IMR-90 (cell line): ENCODE measurements around the gene PLCB2. TPM values are rescaled to one million over a fixed set of nuclear protein-coding genes. Genes with fewer than 3 reads are reported as not detected.
A peak's percentile ranks its signal among the peaks of the same experiment; 100 is the strongest.

Experiments used
- ATAC-seq: fragments of 200-7000 bp; cut with Tn5 transposase; 2 replicates; pipeline ENCODE4 v1.9.1; 2020; ENCODE audit warnings: low read depth, mild to moderate bottlenecking, moderate library complexity
- BruUV-seq: library from RNA; stranded (reverse); fragments of 400-500 nt; replicated peaks from 2 replicates; lab custom pipeline; 2021; lab: Mats Ljungman, UMichigan
- CTCF ChIA-PET: fragments of 300-600 bp; formaldehyde crosslinking; extraction: SDS; loops from one replicate; lab custom pipeline; 2021; ENCODE audit warnings: antibody characterized with exemption; lab: Yijun Ruan, JAX
- POLR2A ChIA-PET: fragments of 300-600 bp; sonication (Branson Sonifier 250); formaldehyde crosslinking; loops from one replicate; lab custom pipeline; 2022; ENCODE audit warnings: antibody characterized with exemption; ENCODE audit not compliant: unreplicated experiment; lab: Charles Lee
- DNase-seq: peaks from one replicate; pipeline ENCODE4 v3.0.0; 2013
- H2AFZ ChIP-seq: replicated peaks from 2 replicates; pipeline ENCODE3; 2013; ENCODE audit warnings: low read length, mild to moderate bottlenecking; ENCODE audit not compliant: poor library complexity
- H2AK5ac ChIP-seq: 2 replicates; pipeline ENCODE4 v1.6.1; 2013; ENCODE audit warnings: low read depth, low read length, inconsistent platforms
- H2AK9ac ChIP-seq: replicated peaks from 2 replicates; pipeline ENCODE3; 2013; ENCODE audit warnings: mild to moderate bottlenecking, low read depth, low read length, moderate library complexity; ENCODE audit not compliant: poor library complexity
- H2BK120ac ChIP-seq: 2 replicates; pipeline ENCODE4 v1.6.1; 2013; ENCODE audit warnings: low read depth, low read length, inconsistent platforms
- H2BK15ac ChIP-seq: 3 replicates; pipeline ENCODE4 v1.6.1; 2013; ENCODE audit warnings: low read depth, low read length, inconsistent platforms
- H2BK20ac ChIP-seq: 2 replicates; pipeline ENCODE4 v1.6.1; 2013; ENCODE audit warnings: low read depth, mild to moderate bottlenecking, inconsistent platforms, low read length, moderate library complexity
- H2BK5ac ChIP-seq: 2 replicates; pipeline ENCODE4 v1.6.1; 2013; ENCODE audit warnings: mild to moderate bottlenecking, low read depth, low read length, inconsistent platforms; ENCODE audit not compliant: poor library complexity, severe bottlenecking
- H3K14ac ChIP-seq: replicated peaks from 2 replicates; pipeline ENCODE4 v1.6.1; 2013; ENCODE audit warnings: low read depth, low read length, inconsistent platforms
- H3K18ac ChIP-seq: 2 replicates; pipeline ENCODE4 v1.6.1; 2013; ENCODE audit warnings: low read depth, low read length, control low read depth
- H3K23ac ChIP-seq: 2 replicates; pipeline ENCODE4 v1.6.1; 2013; ENCODE audit warnings: low read depth, low read length, inconsistent platforms
- H3K27ac ChIP-seq: 2 replicates; pipeline ENCODE4 v1.5.1; 2013; ENCODE audit warnings: mild to moderate bottlenecking, control low read depth, low read length; ENCODE audit not compliant: insufficient read depth
- H3K27me3 ChIP-seq: 2 replicates; pipeline ENCODE4 v1.6.1; 2013; ENCODE audit warnings: low read length; ENCODE audit not compliant: control insufficient read depth, insufficient read depth
- H3K36me3 ChIP-seq: 2 replicates; pipeline ENCODE4 v1.6.1; 2013; ENCODE audit warnings: low read length, mixed read lengths; ENCODE audit not compliant: control insufficient read depth, insufficient read depth
- H3K4ac ChIP-seq: 2 replicates; pipeline ENCODE4 v1.6.1; 2013; ENCODE audit warnings: low read depth, low read length, inconsistent platforms
- H3K4me1 ChIP-seq: 2 replicates; pipeline ENCODE4 v1.6.1; 2013; ENCODE audit warnings: low read length, mixed read lengths; ENCODE audit not compliant: control insufficient read depth, insufficient read depth
- H3K4me2 ChIP-seq: 2 replicates; pipeline ENCODE4 v1.6.1; 2013; ENCODE audit warnings: low read depth, mild to moderate bottlenecking, control low read depth, low read length, moderate library complexity
- H3K4me3 ChIP-seq: 2 replicates; pipeline ENCODE4 v1.5.1; 2013; ENCODE audit warnings: low read depth, mild to moderate bottlenecking, control low read depth, low read length, moderate library complexity; ENCODE audit not compliant: insufficient read depth
- H3K56ac ChIP-seq: 2 replicates; pipeline ENCODE4 v1.6.1; 2013; ENCODE audit warnings: low read length, inconsistent platforms; ENCODE audit not compliant: insufficient read depth; ENCODE audit errors: extremely low read depth
- H3K79me1 ChIP-seq, 2 experiments: 2 replicates each; pipeline ENCODE4 v1.6.1; 2013; ENCODE audit warnings: low read length in 2 of 2, inconsistent platforms in 1 of 2, low read depth in 1 of 2
- H3K9ac ChIP-seq: 2 replicates; pipeline ENCODE4 v1.6.1; 2013; ENCODE audit warnings: low read depth, low read length, control low read depth
- H3K9me1 ChIP-seq: 2 replicates; pipeline ENCODE4 v1.6.1; 2013; ENCODE audit warnings: low read length, inconsistent platforms; ENCODE audit not compliant: insufficient read depth
- H3K9me3 ChIP-seq: 2 replicates; pipeline ENCODE4 v1.6.1; 2013; ENCODE audit warnings: low read length; ENCODE audit not compliant: control insufficient read depth, insufficient read depth
- H4K20me1 ChIP-seq: 2 replicates; pipeline ENCODE4 v1.6.1; 2013; ENCODE audit warnings: low read length, inconsistent platforms; ENCODE audit not compliant: insufficient read depth
- H4K5ac ChIP-seq: 2 replicates; pipeline ENCODE4 v1.6.1; 2013; ENCODE audit warnings: mild to moderate bottlenecking, low read depth, low read length, control low read depth
- H4K8ac ChIP-seq, 2 experiments: 2 replicates each; pipeline ENCODE4 v1.6.1; 2013; ENCODE audit warnings: low read depth in 2 of 2, low read length in 2 of 2, control low read depth in 1 of 2, inconsistent platforms in 1 of 2
- H4K91ac ChIP-seq: 2 replicates; pipeline ENCODE4 v1.6.1; 2013; ENCODE audit warnings: low read depth, low read length, inconsistent platforms; ENCODE audit not compliant: insufficient read depth
- CHD1 ChIP-seq: IDR thresholded peaks from 2 replicates; pipeline ENCODE4 v1.6.1; 2012; ENCODE audit warnings: low read depth, low read length, improper control_type of control experiment
- MAFK ChIP-seq: IDR thresholded peaks from 2 replicates; pipeline ENCODE4 v1.6.1; 2012; ENCODE audit warnings: low read depth, low read length, improper control_type of control experiment
- POLR2A ChIP-seq: IDR thresholded peaks from 2 replicates; pipeline ENCODE4 v1.6.1; 2012; ENCODE audit warnings: mild to moderate bottlenecking, low read depth, low read length
- RFX5 ChIP-seq: IDR thresholded peaks from 2 replicates; pipeline ENCODE4 v1.8.0; 2012; ENCODE audit warnings: low read depth, mild to moderate bottlenecking, low read length, moderate library complexity
- SMC3 ChIP-seq: fragments of 150-350 bp; IDR thresholded peaks from 2 replicates; pipeline ENCODE4 v1.6.1; 2016; ENCODE audit warnings: low read depth, mild to moderate bottlenecking, antibody characterized with exemption, low read length, moderate library complexity
- WGBS, 2 experiments: methylation state at CpG; one replicate each; pipeline versions ENCODE4 v1.1.5 to v1.1.7; 2013; ENCODE audit warnings: missing lambda C conversion rate in 2 of 2; ENCODE audit not compliant: insufficient read length in 1 of 2; ENCODE audit errors: extremely low coverage in 2 of 2; 5-methylcytosine and 5-hydroxymethylcytosine counted together
- dilution Hi-C: fragments of 300-500 bp; cut with HindIII; formaldehyde crosslinking; loops from one replicate; pipeline ENCODE4 v1.14.3; 2018; ENCODE audit warnings: low sequenced_read_pairs; ENCODE audit not compliant: unreplicated experiment
- in situ Hi-C: fragments of 300-500 bp; cut with MboI; formaldehyde crosslinking; loops from 3 replicates; pipeline ENCODE4 v1.14.3; 2019; ENCODE audit warnings: low sequenced_read_pairs, inconsistent platforms, mixed read lengths
- intact Hi-C: fragments of 100-400 bp; cut with micrococcal nuclease; formaldehyde crosslinking; loops from 2 replicates; pipeline ENCODE4 v1.10.0; 2022
- polyA plus RNA-seq, 3 experiments: library from polyadenylated mRNA; depleted of rRNA; stranded (reverse); fragments of >200 nt; gene quantifications; 2 replicates each; pipeline ENCODE4 v1.2.3, GENCODE V29; 2012; ENCODE audit warnings: low replicate concordance in 1 of 3
- total RNA-seq: library from RNA; depleted of rRNA; stranded (reverse); fragments of >200 nt; gene quantifications from 2 replicates; pipeline ENCODE4 v1.2.3, GENCODE V29; 2012
- TF ChIP-seq, protein P1 (sequence below): fragments of 150-350 bp; IDR thresholded peaks from 2 replicates; pipeline ENCODE4 v1.6.1; 2017; ENCODE audit warnings: mild to moderate bottlenecking, antibody characterized with exemption, low read length, low read depth

PLCB2 gene
- total and polyA plus RNA-seq, 2 of the 4 experiments (the other 2 are of a cell fraction), result 0.18 to 1.4 TPM

DNA sequence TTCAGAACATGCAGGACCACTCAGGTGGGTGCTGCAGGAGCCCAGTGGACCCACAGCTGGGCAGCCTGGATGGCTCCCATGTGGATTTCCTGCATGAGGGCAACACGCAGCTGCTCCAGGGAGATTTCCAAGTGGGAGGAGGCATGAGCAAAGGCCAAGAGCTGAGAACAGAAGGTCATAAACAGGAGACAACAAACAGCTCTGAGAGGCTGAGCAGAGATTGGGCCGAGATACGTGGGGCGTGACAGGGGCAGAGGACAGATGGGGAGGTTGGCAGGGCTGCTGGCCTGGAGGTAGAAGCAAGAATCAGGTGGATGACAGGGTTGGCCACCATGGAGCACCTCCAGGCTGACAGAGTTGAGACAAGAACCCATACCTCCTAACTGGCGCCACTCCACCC lies 46.0 kb upstream of the PLCB2 start:
- H3K4me3 ChIP-seq, result no peak overlapping the region
- H2BK15ac ChIP-seq, result no peak overlapping the region
- no peak overlapping the region for H4K8ac ChIP-seq
- H2BK5ac ChIP-seq, result no peak overlapping the region
- H2AK9ac ChIP-seq, result peak overlapping the region; percentile 20
- ChIA-PET POLR2A (no interaction called here), CTCF (interaction anchor here (0.7 to 4.2 kb wide), 2 partner anchors 10 to 32 kb away, joined by 3 to 15 read pairs; no protein-coding TSS in a partner anchor)
- in situ Hi-C loops, result no loop called here
- DNase-seq (no peak), ATAC-seq (no peak)
- H3K9me1 ChIP-seq, result no peaks in the 10 kb centered on the region
- H2BK20ac ChIP-seq, result no peak overlapping the region
- H3K4me2 ChIP-seq, result no peak overlapping the region
- WGBS, 2 experiments, result 33% methylated on average over 1 of the region's 5 CpGs; no CpG with 5 or more reads in 1 of the 2 experiments
- H3K23ac ChIP-seq, result no peak overlapping the region
- H3K36me3 ChIP-seq, result no peaks in the 10 kb centered on the region
- H3K4ac ChIP-seq, result no peak overlapping the region
- BruUV-seq, result no TSS peak
- TF ChIP-seq POLR2A, result no peak
- no peak for TF ChIP-seq MAFK
- TF ChIP-seq RFX5, result no peak
- TF ChIP-seq, protein P1, sequence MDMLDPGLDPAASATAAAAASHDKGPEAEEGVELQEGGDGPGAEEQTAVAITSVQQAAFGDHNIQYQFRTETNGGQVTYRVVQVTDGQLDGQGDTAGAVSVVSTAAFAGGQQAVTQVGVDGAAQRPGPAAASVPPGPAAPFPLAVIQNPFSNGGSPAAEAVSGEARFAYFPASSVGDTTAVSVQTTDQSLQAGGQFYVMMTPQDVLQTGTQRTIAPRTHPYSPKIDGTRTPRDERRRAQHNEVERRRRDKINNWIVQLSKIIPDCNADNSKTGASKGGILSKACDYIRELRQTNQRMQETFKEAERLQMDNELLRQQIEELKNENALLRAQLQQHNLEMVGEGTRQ, result no peak
- TF ChIP-seq CHD1, result no peak
- TF ChIP-seq SMC3, result no peak
- dilution Hi-C loops, result no loop called here
- H3K18ac ChIP-seq, result no peak overlapping the region
- intact Hi-C loops, result no loop called here
- H3K27me3 ChIP-seq, result peaks cover 18% of the 10 kb centered on the region
- no peak overlapping the region for H3K9ac ChIP-seq
- no peak overlapping the region for H4K5ac ChIP-seq
- no peak overlapping the region for H2AK5ac ChIP-seq
- H4K91ac ChIP-seq, result no peak overlapping the region
- H3K56ac ChIP-seq, result no peak overlapping the region
- no peaks in the 10 kb centered on the region for H4K20me1 ChIP-seq
- no peak overlapping the region for H2AFZ ChIP-seq
- no peaks in the 10 kb centered on the region for H3K9me3 ChIP-seq
- H2BK120ac ChIP-seq, result no peak overlapping the region
- peaks cover 5% of the 10 kb centered on the region; the same call in 1 of the 2 replicates for H3K4me1 ChIP-seq
- no peak overlapping the region for H3K14ac ChIP-seq
- no peaks in the 10 kb centered on the region for H3K79me1 ChIP-seq
- H3K27ac ChIP-seq, result no peak overlapping the region
